ENCODE data around the gene PCMTD2.
"Not testable (repeated sequence)": the region's sequence is repeated elsewhere in the genome, so short reads cannot be mapped to it uniquely, and the experiment has no call there.

PCMTD2 gene

GRCh38 chr20:64303086-64303485 lies 47.5 kb downstream of the PCMTD2 start:
- DNase-seq: not testable (repeated sequence)

DNA sequence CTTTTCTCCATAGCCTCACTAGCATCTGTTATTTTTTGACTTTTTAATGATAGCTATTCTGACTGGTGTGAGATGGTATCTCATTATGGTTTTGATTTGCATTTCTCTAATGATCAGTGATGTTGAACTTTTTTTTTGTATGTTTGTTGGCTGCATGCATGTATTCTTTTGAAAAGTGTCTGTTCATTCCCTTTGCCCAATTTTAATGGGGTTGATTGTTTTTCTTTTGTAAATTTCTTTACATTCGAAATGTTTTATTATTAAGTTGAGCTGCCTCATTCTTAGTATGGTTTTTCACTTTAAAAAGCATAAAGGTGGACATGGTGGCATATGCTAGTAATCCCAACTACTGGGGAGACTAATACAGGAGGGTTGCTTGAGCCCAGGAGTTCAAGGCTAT lies 58.2 kb downstream of the PCMTD2 start:
- DNase-seq: not testable (repeated sequence)

GRCh38 chr20:64315381-64315780 lies 59.8 kb downstream of the PCMTD2 start:
- DNase-seq: not testable (repeated sequence)

GRCh38 chr20:64315884-64316283 lies 60.3 kb downstream of the PCMTD2 start:
- DNase-seq: not testable (repeated sequence)

DNA sequence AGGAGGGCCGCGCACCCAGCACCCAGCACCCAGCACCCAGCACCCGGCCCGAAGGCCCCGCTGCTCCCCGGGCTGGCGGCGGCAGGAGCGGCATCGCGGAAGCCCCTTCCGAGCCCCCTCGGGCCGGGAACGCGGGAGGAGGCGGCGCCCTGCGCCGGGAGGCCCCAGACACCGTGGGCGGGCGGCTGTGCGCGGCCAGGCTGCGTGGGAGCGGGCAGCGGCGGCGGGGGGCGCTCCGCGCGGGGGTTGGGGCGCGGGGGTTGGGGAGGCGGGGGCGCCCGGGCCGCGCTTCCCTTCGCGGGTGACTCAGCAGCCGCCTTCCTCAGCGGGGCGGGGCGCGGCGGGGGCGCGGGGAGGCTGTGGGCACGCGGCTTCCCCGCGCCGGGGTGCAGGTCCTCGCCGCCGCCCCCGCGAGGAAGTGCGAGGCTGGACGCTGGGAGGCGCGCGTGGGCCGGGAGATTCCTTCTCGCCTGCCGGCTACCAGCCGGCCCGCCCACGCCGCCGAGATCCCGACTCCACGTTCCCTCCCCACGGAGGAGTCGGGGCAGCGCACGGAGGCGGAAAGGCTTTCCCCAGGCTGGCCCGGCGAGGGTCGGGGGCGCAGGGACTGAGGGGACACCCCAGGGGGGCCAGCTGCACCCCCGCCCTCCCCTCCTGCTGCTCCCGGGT lies 61.0 kb downstream of the PCMTD2 start:
- DNase-seq: not testable (repeated sequence)

GRCh38 chr20:64317331-64317730 lies 61.8 kb downstream of the PCMTD2 start:
- not testable (repeated sequence) for DNase-seq

- DNase-seq: not testable (repeated sequence)
Measured at GRCh38 chr20:64318056-64318455, 62.5 kb downstream of the PCMTD2 start.

GRCh38 chr20:64322031-64322789 lies 66.7 kb downstream of the PCMTD2 start:
- not testable (repeated sequence) for DNase-seq
